Keratinocyte (primary cell): ENCODE results near the gene ZNF638. TPM values are rescaled to one million over a fixed set of nuclear protein-coding genes. Genes with fewer than 3 reads are reported as not detected.

Source experiments
- DNase-seq: peaks from one replicate; pipeline ENCODE4 v3.0.0-alpha.2; 2011; ENCODE audit warnings: low read depth, missing footprints, low spot score
- FAIRE-seq: peaks from 2 replicates; lab custom pipeline; 2011; peaks lifted over from hg19 to GRCh38; lab: Jason Lieb, UNC
- H2AFZ ChIP-seq: 2 replicates; pipeline ENCODE4 v1.6.0; 2012; ENCODE audit warnings: low read length, control low read depth, inconsistent platforms; ENCODE audit not compliant: control insufficient read depth
- H3K27ac ChIP-seq: 2 replicates; pipeline ENCODE4 v1.5.1; 2011; ENCODE audit warnings: low read length; ENCODE audit not compliant: control insufficient read depth, insufficient read depth
- H3K27me3 ChIP-seq: 3 replicates; pipeline ENCODE4 v1.6.0; 2011; ENCODE audit warnings: low read length; ENCODE audit not compliant: control insufficient read depth, insufficient read depth; ENCODE audit errors: extremely low read depth
- H3K36me3 ChIP-seq, 2 experiments: 2 replicates in 1 of 2; 3 replicates in 1 of 2; pipeline ENCODE4 v1.5.1; 2011; ENCODE audit warnings: low read length in 2 of 2, mild to moderate bottlenecking in 1 of 2; ENCODE audit not compliant: control insufficient read depth in 2 of 2, insufficient read depth in 2 of 2; ENCODE audit errors: extremely low read depth in 1 of 2
- H3K4me1 ChIP-seq: 3 replicates; pipeline ENCODE4 v1.5.1; 2011; ENCODE audit warnings: low read length; ENCODE audit not compliant: control insufficient read depth, insufficient read depth; ENCODE audit errors: extremely low read depth
- H3K4me2 ChIP-seq: 3 replicates; pipeline ENCODE4 v1.6.0; 2011; ENCODE audit warnings: low read depth, low read length; ENCODE audit not compliant: control insufficient read depth, insufficient read depth; ENCODE audit errors: extremely low read depth
- H3K4me3 ChIP-seq, 3 experiments: fragments of 200-600 bp in 1 of 3; sonication (generic) in 1 of 3; 2 replicates in 2 of 3; 3 replicates in 1 of 3; pipeline ENCODE4 v1.5.1; 2011 to 2016; ENCODE audit warnings: low read length in 3 of 3, mild to moderate bottlenecking in 3 of 3, control low read depth in 2 of 3, inconsistent platforms in 1 of 3, low read depth in 1 of 3, mixed read lengths in 1 of 3, mixed run types in 1 of 3, moderate library complexity in 1 of 3; ENCODE audit not compliant: control insufficient read depth in 2 of 3, insufficient read depth in 2 of 3; ENCODE audit errors: extremely low read depth in 1 of 3
- H3K79me2 ChIP-seq: 2 replicates; pipeline ENCODE4 v1.6.0; 2012; ENCODE audit warnings: low read length; ENCODE audit not compliant: control insufficient read depth, insufficient read depth
- H3K9ac ChIP-seq: 3 replicates; pipeline ENCODE4 v1.6.0; 2011; ENCODE audit warnings: low read length; ENCODE audit not compliant: control insufficient read depth, insufficient read depth; ENCODE audit errors: extremely low read depth
- H3K9me1 ChIP-seq: 3 replicates; pipeline ENCODE4 v1.6.0; 2011; ENCODE audit warnings: low read length; ENCODE audit not compliant: control insufficient read depth, insufficient read depth; ENCODE audit errors: extremely low read depth
- H3K9me3 ChIP-seq: 2 replicates; pipeline ENCODE4 v1.5.1; 2012; ENCODE audit warnings: low read depth, low read length; ENCODE audit not compliant: control insufficient read depth
- H4K20me1 ChIP-seq: 3 replicates; pipeline ENCODE4 v1.6.0; 2011; ENCODE audit warnings: low read length; ENCODE audit not compliant: control insufficient read depth, insufficient read depth; ENCODE audit errors: extremely low read depth
- CTCF ChIP-seq, 3 experiments: IDR thresholded peaks in 1 of 3; conservative IDR thresholded peaks in 1 of 3; optimal IDR thresholded peaks in 1 of 3; 2 replicates in 2 of 3; 3 replicates in 1 of 3; pipeline versions ENCODE3 to v1.5.1; 2011; ENCODE audit warnings: low read length in 3 of 3, mild to moderate bottlenecking in 3 of 3, moderate library complexity in 2 of 3, control low read depth in 1 of 3, inconsistent platforms in 1 of 3; ENCODE audit not compliant: insufficient read depth in 2 of 3; ENCODE audit errors: extremely low read depth in 1 of 3
- EZH2 ChIP-seq: IDR thresholded peaks from one replicate; pipeline ENCODE4 v1.6.1; 2012; ENCODE audit warnings: inconsistent platforms, mild to moderate bottlenecking, low read length, moderate library complexity
- dilution Hi-C: fragments of 300-500 bp; cut with MboI; formaldehyde crosslinking; loops from one replicate; pipeline ENCODE4 v1.7.0; 2020; ENCODE audit warnings: low sequenced_read_pairs; ENCODE audit not compliant: extremely low pct_ligation_motif_present
- polyA plus RNA-seq, 5 experiments: library from polyadenylated mRNA; depleted of rRNA in 3 of 5; stranded (reverse) in 3 of 5; stranded (forward) in 1 of 5; unstranded in 1 of 5; fragments of >200 nt; gene quantifications; 1 replicate in 1 of 5; 2 replicates in 3 of 5; 3 replicates in 1 of 5; pipeline versions ENCODE4 v1.2.1 to v1.2.3, GENCODE V29; 2011 to 2012; ENCODE audit warnings: missing spikeins in 2 of 5, low read depth in 1 of 5, low replicate concordance in 1 of 5

The ZNF638 gene
- polyA plus RNA-seq, 1 donor (not counting 4 experiments of a cell fraction or from before 2014, with no cell fraction given): 66.5 TPM

DNA sequence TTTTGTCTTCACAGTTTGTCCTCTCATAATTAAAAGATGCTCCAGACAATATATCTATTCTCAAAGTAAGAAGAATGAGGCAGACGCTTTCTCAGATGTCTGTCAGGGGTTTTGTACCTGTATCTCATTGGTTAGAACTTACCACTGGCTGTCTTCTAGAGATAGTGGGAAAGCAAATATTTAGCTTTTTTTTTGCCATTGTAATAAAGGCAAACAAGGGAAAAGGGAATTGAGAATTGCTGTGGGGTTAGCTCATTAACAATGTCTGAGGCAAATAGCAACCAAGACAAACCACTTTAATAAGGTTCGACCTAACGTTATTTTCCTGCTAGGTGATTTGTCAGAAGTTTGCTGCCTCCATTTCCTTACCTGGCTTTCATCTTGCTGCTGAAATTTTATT lies 30.0 kb downstream of the ZNF638 start:
- Histone ChIP-seq H3K4me2 (no peak overlapping the region), H3K79me2 (peaks cover 32% of the 10 kb centered on the region), H3K9ac (no peak overlapping the region), H3K9me3 (no peaks in the 10 kb centered on the region), H2AFZ (no peak overlapping the region), H3K4me1 (no peaks in the 10 kb centered on the region), H3K36me3 (peaks cover 11 to 21% of the 10 kb centered on the region in 2 experiments), H3K27ac (no peak overlapping the region), H3K9me1 (no peaks in the 10 kb centered on the region), H4K20me1 (no peaks in the 10 kb centered on the region), H3K4me3 (no peak overlapping the region), H3K27me3 (no peaks in the 10 kb centered on the region)
- DNase-seq (no peak), FAIRE-seq (no peak)
- dilution Hi-C loops: no loop called here
- no peak for TF ChIP-seq CTCF (optimal IDR thresholded peaks at IDR 0.05 in 1 of 3, IDR thresholded peaks at IDR 0.05 in 1 of 3, conservative IDR thresholded peaks at IDR 0.05 in 1 of 3; ENCODE audit: extremely low read depth in 1 of 3, insufficient read depth in 2 of 3, low read length in 3 of 3)
- TF ChIP-seq EZH2: no peak

GRCh38 chr2:71362447-71362846 lies 30.9 kb downstream of the ZNF638 start:
- DNase-seq: no peak
- no peak overlapping the region for H2AFZ ChIP-seq
- no peaks in the 10 kb centered on the region for H3K9me3 ChIP-seq
- H3K27ac ChIP-seq: no peak overlapping the region
- H3K36me3 ChIP-seq: peaks cover 9 to 21% of the 10 kb centered on the region in 2 experiments
- H3K9ac ChIP-seq: no peak overlapping the region
- H3K9me1 ChIP-seq: no peaks in the 10 kb centered on the region
- H3K79me2 ChIP-seq: peaks cover 26% of the 10 kb centered on the region
- dilution Hi-C loops: no loop called here
- peak; percentile 23 for FAIRE-seq
- H3K4me3 ChIP-seq: no peak overlapping the region
- H3K4me2 ChIP-seq: no peak overlapping the region
- H3K27me3 ChIP-seq: no peaks in the 10 kb centered on the region
- H3K4me1 ChIP-seq: no peaks in the 10 kb centered on the region
- no peaks in the 10 kb centered on the region for H4K20me1 ChIP-seq
- TF ChIP-seq CTCF (optimal IDR thresholded peaks at IDR 0.05 in 1 of 3, IDR thresholded peaks at IDR 0.05 in 1 of 3, conservative IDR thresholded peaks at IDR 0.05 in 1 of 3; ENCODE audit: extremely low read depth in 1 of 3, insufficient read depth in 2 of 3, low read length in 3 of 3): no peak
- TF ChIP-seq EZH2: no peak
